Calu3 (cell line): Measurements from ENCODE around the gene DYNC2H1. TPM values are rescaled to one million over a fixed set of nuclear protein-coding genes. Genes with fewer than 3 reads are reported as not detected.
A peak's percentile ranks its signal among the peaks of the same experiment; 100 is the strongest.

Experiments used
- BruUV-seq: library from RNA; stranded (reverse); fragments of 400-500 nt; replicated peaks from 2 replicates; lab custom pipeline; 2021; lab: Mats Ljungman, UMichigan
- CTCF ChIA-PET: fragments of 300-600 bp; sonication (Branson Sonifier 250); formaldehyde crosslinking; loops from one replicate; lab custom pipeline; 2022; ENCODE audit warnings: antibody characterized with exemption; lab: Charles Lee
- DNase-seq: peaks from one replicate; pipeline ENCODE4 v3.0.0; 2022
- H3K27ac Mint-ChIP-seq: one replicate; pipeline ENCODE4 v1.8.0; 2022; ENCODE audit warnings: mixed read lengths; ENCODE audit not compliant: unreplicated experiment
- H3K27me3 Mint-ChIP-seq: one replicate; pipeline ENCODE4 v1.8.0; 2022; ENCODE audit warnings: mixed read lengths; ENCODE audit not compliant: unreplicated experiment
- H3K36me3 Mint-ChIP-seq: one replicate; pipeline ENCODE4 v1.8.0; 2022; ENCODE audit warnings: mild to moderate bottlenecking, moderate library complexity, mixed read lengths; ENCODE audit not compliant: insufficient read depth, unreplicated experiment
- H3K4me1 Mint-ChIP-seq: one replicate; pipeline ENCODE4 v1.8.0; 2022; ENCODE audit warnings: mild to moderate bottlenecking, low read depth, mixed read lengths; ENCODE audit not compliant: unreplicated experiment
- H3K4me3 Mint-ChIP-seq: one replicate; pipeline ENCODE4 v1.8.0; 2022; ENCODE audit warnings: mild to moderate bottlenecking, low read depth, moderate library complexity, mixed read lengths; ENCODE audit not compliant: unreplicated experiment
- H3K9me3 Mint-ChIP-seq: one replicate; pipeline ENCODE4 v1.8.0; 2022; ENCODE audit warnings: low read depth, mixed read lengths; ENCODE audit not compliant: unreplicated experiment
- intact Hi-C: fragments of 100-400 bp; cut with micrococcal nuclease; formaldehyde crosslinking; loops from one replicate; pipeline ENCODE4 v1.10.0; 2022; ENCODE audit not compliant: unreplicated experiment
- total RNA-seq: library from RNA; stranded (reverse); gene quantifications from 2 replicates; pipeline ENCODE4 v1.2.3, GENCODE V29; 2022
- TF ChIP-seq, protein P1 (sequence below): fragments of 200-600 bp; IDR thresholded peaks from one replicate; pipeline ENCODE4 v1.8.0; 2022; ENCODE audit warnings: antibody characterized with exemption; ENCODE audit not compliant: unreplicated experiment

Gene DYNC2H1
- total RNA-seq, 1 experiment from 2014 or later: 3.4 TPM

DNA sequence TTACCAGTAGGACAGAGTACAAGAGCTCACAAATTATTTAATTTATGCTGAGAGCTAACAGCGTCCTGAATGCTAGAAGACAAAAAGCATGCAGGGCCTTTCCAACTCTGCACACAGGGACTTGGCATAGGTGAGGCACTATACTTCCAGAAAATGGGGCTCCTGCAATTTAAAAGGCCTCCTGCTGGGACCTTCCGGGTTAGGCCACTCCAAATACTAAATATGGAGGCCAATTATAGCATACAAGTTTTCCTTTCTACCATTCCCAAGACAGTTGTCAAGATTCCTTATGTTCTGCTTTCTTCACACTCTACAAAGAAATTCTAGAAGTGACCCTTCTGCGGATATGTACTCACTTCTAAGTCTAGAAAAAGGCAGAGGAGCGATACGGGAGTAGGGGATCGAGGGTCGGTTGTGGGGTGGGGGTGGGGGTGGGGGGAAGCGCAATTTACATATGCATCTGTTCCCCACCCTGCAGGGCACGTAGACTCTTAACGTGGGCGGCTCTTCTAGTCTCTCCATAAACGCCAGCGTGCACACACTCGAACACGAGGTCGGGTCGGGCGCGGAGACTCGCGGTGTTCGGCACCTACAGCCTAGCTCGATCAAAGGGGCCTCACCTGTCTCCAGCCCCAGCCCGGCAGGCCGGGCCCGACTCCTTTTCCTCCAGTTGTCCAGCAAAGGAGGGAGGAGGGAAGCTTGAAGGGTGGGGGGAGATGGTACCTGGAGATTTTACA is 18.0 kb upstream of the DYNC2H1 start:
- Mint-ChIP-seq H3K4me3 (peak overlapping the region; percentile 85), H3K36me3 (peaks cover 32% of the 10 kb centered on the region), H3K4me1 (peaks cover 6% of the 10 kb centered on the region), H3K27ac (peak overlapping the region; percentile 85), H3K27me3 (no peaks in the 10 kb centered on the region), H3K9me3 (no peaks in the 10 kb centered on the region)
- peak; percentile 19 for DNase-seq
- intact Hi-C loops: no loop called here
- CTCF ChIA-PET: interaction anchor here (1.8 kb wide), 1 partner anchor 18 kb away, joined by 9 read pairs; the partner anchor contains the start of gene DYNC2H1
- BruUV-seq: no TSS peak
- TF ChIP-seq, protein P1, sequence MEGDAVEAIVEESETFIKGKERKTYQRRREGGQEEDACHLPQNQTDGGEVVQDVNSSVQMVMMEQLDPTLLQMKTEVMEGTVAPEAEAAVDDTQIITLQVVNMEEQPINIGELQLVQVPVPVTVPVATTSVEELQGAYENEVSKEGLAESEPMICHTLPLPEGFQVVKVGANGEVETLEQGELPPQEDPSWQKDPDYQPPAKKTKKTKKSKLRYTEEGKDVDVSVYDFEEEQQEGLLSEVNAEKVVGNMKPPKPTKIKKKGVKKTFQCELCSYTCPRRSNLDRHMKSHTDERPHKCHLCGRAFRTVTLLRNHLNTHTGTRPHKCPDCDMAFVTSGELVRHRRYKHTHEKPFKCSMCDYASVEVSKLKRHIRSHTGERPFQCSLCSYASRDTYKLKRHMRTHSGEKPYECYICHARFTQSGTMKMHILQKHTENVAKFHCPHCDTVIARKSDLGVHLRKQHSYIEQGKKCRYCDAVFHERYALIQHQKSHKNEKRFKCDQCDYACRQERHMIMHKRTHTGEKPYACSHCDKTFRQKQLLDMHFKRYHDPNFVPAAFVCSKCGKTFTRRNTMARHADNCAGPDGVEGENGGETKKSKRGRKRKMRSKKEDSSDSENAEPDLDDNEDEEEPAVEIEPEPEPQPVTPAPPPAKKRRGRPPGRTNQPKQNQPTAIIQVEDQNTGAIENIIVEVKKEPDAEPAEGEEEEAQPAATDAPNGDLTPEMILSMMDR: no peak

DNA sequence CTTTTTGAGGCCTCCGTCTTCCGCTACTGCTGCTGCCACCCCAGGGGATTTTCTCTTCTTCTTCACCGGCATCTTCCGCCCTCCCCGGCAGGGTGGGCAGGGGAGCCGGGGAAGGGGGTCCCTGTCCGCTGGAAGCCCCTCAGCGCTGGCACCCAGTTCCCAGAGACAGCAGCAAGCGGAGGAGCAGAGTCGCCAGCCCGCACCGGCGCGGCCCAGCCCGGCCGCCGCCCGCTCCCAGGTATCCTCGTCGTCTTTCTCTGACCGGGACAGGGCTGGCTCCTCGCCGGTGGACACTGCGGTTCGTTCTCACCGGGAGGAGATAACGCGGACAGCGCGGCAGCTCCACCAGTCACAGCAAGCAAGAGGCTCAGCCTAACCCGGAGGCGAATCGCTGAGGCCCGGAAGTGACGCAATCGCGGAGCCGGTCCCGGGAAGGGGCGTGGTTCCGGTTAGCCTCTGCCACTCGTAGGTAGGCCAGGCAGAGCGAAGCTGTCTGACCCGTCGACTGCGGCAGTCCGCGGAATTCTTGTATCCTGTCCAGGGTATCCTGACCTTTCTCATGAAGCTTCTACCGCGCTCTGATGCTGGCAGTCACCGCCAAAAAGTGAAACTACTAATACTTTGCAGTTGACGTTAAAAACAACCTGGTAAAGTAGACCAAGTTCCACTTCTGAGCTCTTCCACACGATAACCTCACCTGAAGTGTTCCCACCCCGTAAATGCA is 17.3 kb upstream of the DYNC2H1 start, which contains the start of gene DCUN1D5:
DCUN1D5 (minus strand) TSS at position 360 of the 724 bp plus-strand sequence; CDS start at position 72, 288 bp downstream.
- TF ChIP-seq, protein P1: no peak
- no peaks in the 10 kb centered on the region for H3K4me1 Mint-ChIP-seq
- H3K36me3 Mint-ChIP-seq: peaks cover 32% of the 10 kb centered on the region
- intact Hi-C loops: no loop called here
- CTCF ChIA-PET: interaction anchor here (1.8 kb wide), 1 partner anchor 17 kb away, joined by 9 read pairs; the partner anchor contains the start of gene DYNC2H1
- peak within 1 kb of the TSS; percentile 85 for H3K4me3 Mint-ChIP-seq
- BruUV-seq: TSS peak; percentile 90
- no peaks in the 10 kb centered on the region for H3K27me3 Mint-ChIP-seq
- no peaks in the 10 kb centered on the region for H3K9me3 Mint-ChIP-seq
- peak; percentile 93 for DNase-seq
- H3K27ac Mint-ChIP-seq: peak within 1 kb of the TSS; percentile 85

DNA sequence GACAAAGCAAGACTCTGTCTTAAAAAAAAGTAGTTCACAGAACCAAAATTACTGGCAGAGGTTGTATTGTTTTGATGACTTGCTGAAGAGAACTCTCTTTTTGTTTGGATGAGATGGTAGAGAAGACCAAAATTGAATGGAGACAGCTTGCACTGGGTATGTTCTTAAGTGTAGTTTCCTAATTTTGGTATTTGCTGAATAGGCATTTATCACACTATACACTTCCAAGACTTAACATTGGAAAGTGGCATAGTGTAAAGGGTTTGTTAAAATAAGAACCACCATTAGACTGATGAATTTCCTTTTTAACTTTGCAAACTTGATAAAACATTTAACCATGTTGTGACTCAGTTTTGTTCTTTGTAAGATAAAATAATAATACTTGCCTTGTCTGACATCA is 11.9 kb upstream of the DYNC2H1 start:
- DNase-seq: no peak
- Mint-ChIP-seq H3K4me3 (no peak overlapping the region), H3K9me3 (no peaks in the 10 kb centered on the region), H3K27me3 (no peaks in the 10 kb centered on the region), H3K36me3 (peaks cover 4% of the 10 kb centered on the region), H3K27ac (no peak overlapping the region), H3K4me1 (no peaks in the 10 kb centered on the region)
- BruUV-seq: no TSS peak
- CTCF ChIA-PET: no interaction called here
- intact Hi-C loops: no loop called here
- TF ChIP-seq, protein P1: no peak

DNA sequence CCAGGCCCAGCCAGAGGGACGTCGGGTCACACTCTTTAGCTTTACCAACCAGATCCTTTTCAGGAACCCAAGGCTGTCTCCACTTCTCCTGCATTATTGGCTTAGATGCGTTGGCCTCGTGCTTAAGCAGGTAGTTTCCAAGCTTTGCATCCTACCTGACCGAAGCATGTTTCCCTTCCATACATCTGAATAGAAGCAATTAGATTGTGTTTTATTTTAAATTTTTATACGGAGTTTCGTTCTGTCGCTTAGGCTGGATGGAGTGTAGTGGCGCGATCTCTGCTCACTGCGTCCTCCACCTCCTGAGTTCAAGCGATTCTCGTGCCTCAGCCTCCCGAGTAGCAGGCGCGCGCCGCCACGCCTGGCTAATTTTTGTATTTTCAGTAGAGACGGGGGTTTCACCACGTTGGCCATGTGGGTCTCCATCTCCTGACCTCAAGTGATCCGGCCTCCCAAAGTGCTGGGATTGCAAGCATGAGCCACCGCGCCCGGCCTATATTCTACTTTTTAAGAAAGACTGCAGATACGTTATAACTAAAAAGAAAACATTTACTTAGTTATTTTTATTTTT is 677 bp downstream of the DYNC2H1 start:
- intact Hi-C loops: no loop called here
- CTCF ChIA-PET: interaction anchor here (0.7 to 1.9 kb wide), 5 partner anchors 10 to 197 kb away, joined by 3 to 9 read pairs (median 3); partner anchors contain the start of gene DCUN1D5
- BruUV-seq: TSS peak; percentile 34
- DNase-seq: no peak
- H3K4me1 Mint-ChIP-seq: peaks cover 8% of the 10 kb centered on the region
- H3K27me3 Mint-ChIP-seq: no peaks in the 10 kb centered on the region
- peak overlapping the region; percentile 76 for H3K4me3 Mint-ChIP-seq
- H3K27ac Mint-ChIP-seq: peak overlapping the region; percentile 57
- TF ChIP-seq, protein P1: no peak
- H3K36me3 Mint-ChIP-seq: peaks cover 10% of the 10 kb centered on the region
- H3K9me3 Mint-ChIP-seq: no peaks in the 10 kb centered on the region
